Measurements from ENCODE around the gene HLF.

- no peak for TF ChIP-seq REST (IDR thresholded peaks at IDR 0.05; ENCODE audit: low read depth)
- no peak for TF ChIP-seq POLR2A (IDR thresholded peaks at IDR 0.05; ENCODE audit: borderline replicate concordance, extremely low read depth, insufficient read depth, insufficient read length)
- no peak for TF ChIP-seq EZH2phosphoT487 (IDR thresholded peaks at IDR 0.05; ENCODE audit: borderline replicate concordance)
- no peak for TF ChIP-seq ZBTB33 (IDR thresholded peaks at IDR 0.05; ENCODE audit: extremely low read depth, insufficient replicate concordance, low read length)
- TF ChIP-seq CTCF (IDR thresholded peaks at IDR 0.05 in 2 of 3, conservative IDR thresholded peaks at IDR 0.05 in 1 of 3; ENCODE audit: borderline replicate concordance in 1 of 3, insufficient read depth in 1 of 3, low read depth in 2 of 3, low read length in 2 of 3), result no peak
Observed at GRCh38 chr17:55340176-55340575, 75.4 kb downstream of the HLF start.

Data from HCT116 (cell line).